Esophagus squamous epithelium (tissue), 4 donors: Measurements from ENCODE around the gene FHIT.

Experiments used
- POLR2A ChIP-seq, 4 donors: fragments of 450-650 bp; IDR thresholded peaks; one replicate each; pipeline ENCODE4 v1.6.1; 2017; ENCODE audit warnings: antibody characterized with exemption in 4 of 4, mild to moderate bottlenecking in 4 of 4, moderate library complexity in 3 of 4
- TF ChIP-seq, protein P1 (sequence below), 6 experiments: fragments of 450-650 bp in 4 of 6; fragments of 200-600 bp in 2 of 6; sonication (generic) in 2 of 6; IDR thresholded peaks; one replicate each; pipeline ENCODE4 v1.5.1; 2016 to 2019; ENCODE audit warnings: antibody characterized with exemption in 6 of 6, mild to moderate bottlenecking in 4 of 6, moderate library complexity in 4 of 6

DNA sequence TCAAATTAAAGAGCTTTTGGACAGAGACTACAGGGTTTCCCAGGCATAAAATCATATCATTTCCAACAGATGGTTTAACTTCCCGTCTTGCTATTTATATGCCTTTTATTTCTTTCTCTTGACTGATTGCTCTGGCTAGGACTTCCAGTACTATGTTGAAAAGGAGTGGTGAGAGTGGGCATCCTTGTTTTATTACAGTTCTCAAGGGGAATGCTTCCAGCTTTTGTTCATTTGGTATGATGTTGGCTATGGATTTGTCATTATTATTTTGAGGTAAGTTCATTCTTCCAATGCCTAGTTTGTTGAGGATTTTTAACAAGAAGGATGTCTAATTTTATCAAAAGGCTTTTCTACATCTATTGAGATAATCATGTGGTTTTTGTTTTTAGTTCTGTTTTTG lies 1304.9 kb downstream of the FHIT start:
- TF ChIP-seq, protein P1, sequence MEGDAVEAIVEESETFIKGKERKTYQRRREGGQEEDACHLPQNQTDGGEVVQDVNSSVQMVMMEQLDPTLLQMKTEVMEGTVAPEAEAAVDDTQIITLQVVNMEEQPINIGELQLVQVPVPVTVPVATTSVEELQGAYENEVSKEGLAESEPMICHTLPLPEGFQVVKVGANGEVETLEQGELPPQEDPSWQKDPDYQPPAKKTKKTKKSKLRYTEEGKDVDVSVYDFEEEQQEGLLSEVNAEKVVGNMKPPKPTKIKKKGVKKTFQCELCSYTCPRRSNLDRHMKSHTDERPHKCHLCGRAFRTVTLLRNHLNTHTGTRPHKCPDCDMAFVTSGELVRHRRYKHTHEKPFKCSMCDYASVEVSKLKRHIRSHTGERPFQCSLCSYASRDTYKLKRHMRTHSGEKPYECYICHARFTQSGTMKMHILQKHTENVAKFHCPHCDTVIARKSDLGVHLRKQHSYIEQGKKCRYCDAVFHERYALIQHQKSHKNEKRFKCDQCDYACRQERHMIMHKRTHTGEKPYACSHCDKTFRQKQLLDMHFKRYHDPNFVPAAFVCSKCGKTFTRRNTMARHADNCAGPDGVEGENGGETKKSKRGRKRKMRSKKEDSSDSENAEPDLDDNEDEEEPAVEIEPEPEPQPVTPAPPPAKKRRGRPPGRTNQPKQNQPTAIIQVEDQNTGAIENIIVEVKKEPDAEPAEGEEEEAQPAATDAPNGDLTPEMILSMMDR (IDR thresholded peaks at IDR 0.05): no peak
- no peak for TF ChIP-seq POLR2A (IDR thresholded peaks at IDR 0.05)
